PFSK-1 (cell line): ENCODE results near the gene EYA2.

Source experiments
- FOXP2 ChIP-seq: optimal IDR thresholded peaks from 2 replicates; pipeline ENCODE3; 2011; ENCODE audit warnings: borderline replicate concordance, control low read depth, inconsistent platforms; ENCODE audit not compliant: insufficient read depth; ENCODE audit errors: extremely low read length, extremely low read depth
- POLR2AphosphoS5 ChIP-seq: IDR thresholded peaks from 2 replicates; pipeline ENCODE4 v1.6.1; 2012; ENCODE audit warnings: low read depth, mild to moderate bottlenecking, control low read depth, low read length, moderate library complexity
- REST ChIP-seq, 2 experiments: IDR thresholded peaks; 2 replicates each; pipeline versions ENCODE4 v1.6.1 to v1.8.0; 2011 to 2012; ENCODE audit warnings: low read depth in 2 of 2, low read length in 2 of 2, control low read depth in 1 of 2, inconsistent platforms in 1 of 2, mild to moderate bottlenecking in 1 of 2, moderate library complexity in 1 of 2; ENCODE audit not compliant: insufficient read depth in 1 of 2
- SIN3A ChIP-seq: IDR thresholded peaks from 2 replicates; pipeline ENCODE4 v1.6.1; 2012; ENCODE audit warnings: mild to moderate bottlenecking, low read length, moderate library complexity, borderline replicate concordance; ENCODE audit not compliant: insufficient read depth
- TAF1 ChIP-seq: IDR thresholded peaks from 2 replicates; pipeline ENCODE4 v1.6.1; 2012; ENCODE audit warnings: low read length, control low read depth, borderline replicate concordance; ENCODE audit not compliant: insufficient read depth

The EYA2 gene

GRCh38 chr20:46998477-46999240 is 104.0 kb downstream of the EYA2 start:
- TF ChIP-seq SIN3A (no peak), FOXP2 (no peak), TAF1 (no peak), POLR2AphosphoS5 (no peak), REST (IDR thresholded peaks at IDR 0.05; ENCODE audit: insufficient read depth in 1 of 2, low read depth in 2 of 2, low read length in 2 of 2) (no peak)

GRCh38 chr20:46999801-47000465 is 105.3 kb downstream of the EYA2 start:
- TF ChIP-seq REST (IDR thresholded peaks at IDR 0.05; ENCODE audit: insufficient read depth in 1 of 2, low read depth in 2 of 2, low read length in 2 of 2): no peak

GRCh38 chr20:47003223-47003622 is 108.6 kb downstream of the EYA2 start:
- TF ChIP-seq TAF1 (no peak), POLR2AphosphoS5 (no peak), REST (IDR thresholded peaks at IDR 0.05; ENCODE audit: insufficient read depth in 1 of 2, low read depth in 2 of 2, low read length in 2 of 2) (no peak), FOXP2 (no peak), SIN3A (no peak)

GRCh38 chr20:47004179-47004578 is 109.5 kb downstream of the EYA2 start:
- TF ChIP-seq REST (IDR thresholded peaks at IDR 0.05; ENCODE audit: insufficient read depth in 1 of 2, low read depth in 2 of 2, low read length in 2 of 2) (no peak), POLR2AphosphoS5 (no peak), SIN3A (no peak), TAF1 (no peak), FOXP2 (no peak)
